ENCODE measurements around the gene PARN. TPM values are rescaled to one million over a fixed set of nuclear protein-coding genes. Genes with fewer than 3 reads are reported as not detected.

PARN gene
- polyA plus RNA-seq, 4 donors: 32.4 to 44.7 (median 40.1) TPM

DNA sequence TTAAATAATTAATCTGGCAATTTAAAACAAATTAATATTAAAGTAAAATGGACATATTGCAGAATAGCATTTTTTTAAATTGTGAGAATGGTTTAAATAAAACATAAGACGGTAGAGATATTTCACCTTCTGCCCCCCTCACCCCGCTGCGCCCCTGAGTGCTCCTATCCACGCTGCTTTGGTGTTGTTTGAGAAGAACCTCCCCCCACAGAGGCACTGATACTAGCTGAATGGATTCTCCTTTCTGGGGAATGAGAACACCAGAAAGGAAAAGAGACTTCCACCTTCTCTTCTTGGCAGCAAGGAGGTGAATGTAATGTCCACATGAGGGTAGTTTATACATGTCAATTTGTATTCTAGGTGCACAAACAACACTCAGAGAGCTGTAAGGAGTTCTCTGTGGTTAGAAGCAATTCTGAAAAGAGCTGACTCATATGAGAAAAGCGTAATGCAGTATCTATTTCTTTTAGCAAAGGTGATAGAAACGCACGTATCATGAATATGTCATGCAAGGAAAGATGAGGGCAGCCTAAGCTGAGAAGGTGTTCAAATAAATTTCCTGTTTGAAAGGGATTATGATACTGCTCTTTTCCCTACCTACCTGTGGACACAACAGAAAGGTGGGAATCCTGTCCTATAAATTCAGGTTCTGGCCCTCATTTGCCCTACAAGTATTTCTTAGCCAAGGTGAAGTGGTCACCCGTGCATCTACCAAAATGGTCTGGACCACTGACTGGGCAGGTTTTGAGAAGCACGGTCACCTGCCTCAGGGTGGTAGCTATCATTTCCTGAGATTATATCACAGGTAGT, 126.9 kb downstream of the PARN start:
- DNase-seq (ENCODE audit: low read depth in 4 of 4, low spot score in 3 of 4): no peak

DNA sequence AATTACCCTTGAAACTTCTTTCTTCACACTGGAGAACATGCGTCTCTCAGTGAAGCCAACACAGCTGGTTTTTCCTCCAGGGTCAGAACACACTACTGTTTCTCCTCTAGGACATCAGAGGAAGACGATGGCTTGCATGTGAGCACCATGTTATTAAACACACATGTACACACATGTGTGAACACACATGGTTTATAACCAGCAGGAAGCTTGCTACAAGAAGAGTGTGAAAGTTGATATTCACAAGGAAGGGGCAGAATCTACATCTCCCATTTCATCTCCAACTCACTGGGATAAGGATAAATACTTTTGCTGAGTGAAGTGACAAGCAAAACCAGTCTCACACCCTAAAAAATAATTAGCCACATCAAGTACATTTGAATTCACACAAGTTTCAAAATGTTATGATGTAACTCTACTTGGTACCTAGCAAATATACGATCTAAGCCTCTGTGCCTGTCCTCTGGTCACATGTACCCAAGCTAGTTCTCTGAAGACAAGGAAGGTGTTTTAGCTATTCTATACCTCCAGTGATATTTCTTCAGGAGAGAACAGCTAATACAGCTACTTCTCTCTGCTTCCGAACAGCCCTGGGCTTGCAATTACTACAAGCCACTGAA, 127.7 kb downstream of the PARN start:
- DNase-seq (ENCODE audit: low read depth in 4 of 4, low spot score in 3 of 4): no peak

DNA sequence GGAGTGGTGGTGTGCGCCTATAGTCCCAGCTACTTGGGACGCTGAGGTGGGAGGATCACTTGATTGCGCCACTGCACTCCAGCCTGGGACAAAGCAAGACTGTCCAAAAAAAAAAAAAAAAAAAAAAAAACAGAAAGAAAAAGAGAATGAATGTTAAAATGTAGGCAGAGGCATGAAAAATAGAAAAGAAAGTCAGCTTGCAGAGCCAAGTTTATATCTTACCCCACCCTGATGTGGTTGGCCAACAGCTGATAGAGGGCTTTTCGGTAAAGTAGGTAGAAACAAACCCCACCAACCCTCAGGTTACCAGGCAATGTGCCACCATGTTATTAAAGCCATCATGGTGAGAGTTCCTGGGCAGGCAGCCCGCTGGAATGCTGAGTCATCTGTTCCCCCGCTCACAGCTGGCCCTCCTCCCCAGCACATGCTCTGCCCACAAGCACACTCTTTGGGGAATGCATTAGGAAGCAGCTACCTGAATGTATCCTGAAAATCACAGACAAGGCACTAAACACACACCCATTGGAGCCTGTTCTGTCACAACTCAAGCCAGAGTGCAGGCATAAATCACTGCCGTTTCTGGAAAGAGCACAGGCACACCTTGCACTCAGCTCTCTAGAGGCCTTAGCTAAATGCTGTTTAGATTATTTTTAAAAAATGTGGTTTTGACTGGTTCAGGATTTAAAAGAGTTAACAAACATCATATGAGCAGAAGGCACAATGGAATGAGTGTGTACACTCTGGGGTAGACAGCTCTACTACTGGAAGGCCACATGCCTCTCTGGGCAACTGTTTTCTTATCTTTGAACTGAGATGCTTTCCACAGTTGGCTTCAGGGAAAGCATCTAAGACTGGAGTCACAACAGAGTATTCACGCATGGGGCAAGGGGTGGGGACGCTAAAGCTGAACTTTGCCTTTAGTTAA, 128.5 kb downstream of the PARN start:
- peak in 2 of 4 donors; percentile 38 to 40 for DNase-seq (ENCODE audit: low read depth in 4 of 4, low spot score in 3 of 4)

DNA sequence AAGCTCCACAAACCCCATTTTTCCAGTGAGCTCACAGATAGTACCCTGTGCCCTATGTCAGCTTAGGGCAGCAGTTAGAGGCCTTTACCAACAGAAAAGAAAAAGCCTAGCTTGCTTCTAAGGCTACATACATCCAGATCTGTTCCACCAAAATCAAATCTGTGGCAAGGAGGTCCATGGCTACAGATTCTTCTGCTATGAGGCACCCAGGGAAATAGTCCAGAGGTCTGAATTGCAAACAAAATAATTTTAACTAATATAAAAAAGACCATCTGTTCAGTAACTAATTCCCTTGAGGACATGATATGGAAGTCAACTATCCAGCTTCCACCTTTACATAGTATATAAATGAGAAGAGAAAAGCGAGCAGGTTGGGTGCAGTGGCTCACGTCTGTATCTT, 129.3 kb downstream of the PARN start:
- DNase-seq (ENCODE audit: low read depth in 4 of 4, low spot score in 3 of 4): no peak

DNA sequence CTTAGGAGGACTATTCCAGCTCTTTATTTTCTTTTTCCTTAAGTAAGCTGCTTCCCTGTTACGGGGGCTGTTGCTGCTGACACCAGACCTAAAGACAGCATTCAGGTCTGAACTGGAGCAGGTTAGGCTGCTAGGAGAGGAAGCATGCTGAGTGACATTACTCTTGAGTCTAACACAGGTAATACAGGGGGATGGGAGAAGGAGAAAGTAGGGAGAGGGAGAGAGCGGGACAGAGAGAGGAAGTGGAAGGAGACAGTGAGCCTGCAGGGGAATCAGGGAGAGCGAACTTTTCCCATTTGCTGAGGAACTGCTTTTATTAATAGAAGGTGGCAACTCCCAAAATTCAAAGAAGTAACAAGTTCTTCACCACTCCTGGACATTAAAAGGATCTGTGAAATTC, 130.9 kb downstream of the PARN start:
- DNase-seq (ENCODE audit: low read depth in 4 of 4, low spot score in 3 of 4): no peak

DNA sequence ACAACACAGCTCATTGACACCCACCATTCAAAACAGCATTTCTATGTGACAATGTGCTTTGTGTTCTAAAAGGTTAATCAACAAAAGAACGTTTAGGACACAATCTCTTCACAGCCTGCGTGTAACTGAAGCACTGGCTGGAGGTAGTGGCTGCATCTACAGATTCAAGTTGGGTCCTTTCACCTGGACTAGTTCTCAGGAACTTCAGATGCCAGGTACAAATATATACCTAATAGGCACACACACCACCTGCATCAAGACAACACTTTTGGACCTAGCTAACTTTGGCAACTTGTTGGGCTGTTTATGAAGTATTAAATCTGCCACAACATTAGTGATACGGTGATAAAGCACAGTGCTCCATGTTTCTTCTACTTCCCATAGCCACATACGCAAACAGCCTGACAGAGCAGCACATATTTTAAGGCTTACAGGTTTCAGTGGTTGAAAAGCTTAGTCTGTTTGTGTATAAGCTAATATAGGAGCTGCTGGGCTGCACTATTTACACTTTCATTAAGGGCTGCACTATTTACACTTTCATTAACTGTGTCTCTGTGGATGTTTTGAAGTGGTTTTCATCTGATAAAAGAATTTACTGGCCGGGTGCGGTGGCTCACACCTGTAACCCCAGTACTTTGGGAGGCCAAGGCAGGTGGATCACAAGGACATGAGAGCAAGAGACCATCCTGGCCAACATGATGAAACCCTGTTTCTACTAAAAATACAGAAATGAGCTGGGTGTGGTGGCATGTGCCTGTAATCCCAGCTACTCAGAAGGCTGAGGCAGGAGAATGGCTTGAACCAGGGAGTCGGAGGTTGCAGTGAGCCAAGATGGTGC, 132.6 kb downstream of the PARN start:
- no peak for DNase-seq (ENCODE audit: low read depth in 4 of 4, low spot score in 3 of 4)

DNA sequence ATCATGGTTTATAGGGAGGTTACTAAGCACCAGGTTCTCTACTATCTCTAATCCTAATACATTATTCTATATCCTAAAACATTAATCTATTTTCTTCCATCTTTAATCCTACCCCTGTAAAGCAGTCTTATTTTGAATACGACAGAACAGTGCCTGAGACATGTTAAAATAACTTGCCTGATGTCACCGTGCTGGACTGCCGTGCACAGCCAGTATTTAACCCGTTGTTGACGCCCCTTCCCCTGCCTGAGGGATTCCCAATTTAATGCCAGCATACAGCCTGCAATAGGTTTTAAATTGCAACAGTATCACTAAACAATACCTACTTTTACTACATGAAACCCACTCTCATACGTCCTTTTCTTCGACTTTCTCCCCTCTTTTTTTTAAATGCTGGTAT, 133.3 kb downstream of the PARN start:
- no peak for DNase-seq (ENCODE audit: low read depth in 4 of 4, low spot score in 3 of 4)

DNA sequence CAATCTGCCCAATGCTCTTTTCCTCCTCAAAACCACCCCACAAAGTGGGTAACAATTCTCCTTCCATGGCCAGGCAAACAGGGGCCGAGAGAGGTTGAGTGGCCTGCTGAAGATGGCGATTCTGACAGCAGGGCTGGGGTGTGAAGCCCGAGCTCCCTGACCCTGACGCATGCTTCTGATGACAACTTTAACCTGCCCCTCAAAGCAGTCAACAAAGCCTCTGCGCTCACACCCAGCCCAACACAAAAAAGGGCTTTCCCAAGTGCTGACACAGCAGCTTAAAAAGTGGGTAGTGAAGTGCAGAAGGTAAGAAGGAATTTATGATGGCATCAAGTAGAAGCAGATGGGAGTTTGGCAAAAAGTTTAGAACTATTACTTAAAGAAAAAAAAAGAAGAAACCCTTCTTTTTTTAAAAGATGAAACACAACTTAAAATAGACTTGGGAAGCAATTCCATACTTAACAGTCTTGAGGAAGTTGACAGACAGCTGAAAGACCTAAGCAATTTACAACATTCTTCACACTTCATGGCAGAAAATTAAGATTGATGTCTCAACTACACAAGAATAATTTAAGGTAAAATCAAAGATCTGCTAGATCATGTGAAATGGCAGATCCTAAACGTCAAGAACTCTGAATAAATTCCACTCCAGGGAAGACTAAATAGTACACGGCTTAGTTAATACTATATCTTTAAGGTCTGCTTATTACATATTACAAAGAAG, 133.9 kb downstream of the PARN start:
- no peak for DNase-seq (ENCODE audit: low read depth in 4 of 4, low spot score in 3 of 4)

DNA sequence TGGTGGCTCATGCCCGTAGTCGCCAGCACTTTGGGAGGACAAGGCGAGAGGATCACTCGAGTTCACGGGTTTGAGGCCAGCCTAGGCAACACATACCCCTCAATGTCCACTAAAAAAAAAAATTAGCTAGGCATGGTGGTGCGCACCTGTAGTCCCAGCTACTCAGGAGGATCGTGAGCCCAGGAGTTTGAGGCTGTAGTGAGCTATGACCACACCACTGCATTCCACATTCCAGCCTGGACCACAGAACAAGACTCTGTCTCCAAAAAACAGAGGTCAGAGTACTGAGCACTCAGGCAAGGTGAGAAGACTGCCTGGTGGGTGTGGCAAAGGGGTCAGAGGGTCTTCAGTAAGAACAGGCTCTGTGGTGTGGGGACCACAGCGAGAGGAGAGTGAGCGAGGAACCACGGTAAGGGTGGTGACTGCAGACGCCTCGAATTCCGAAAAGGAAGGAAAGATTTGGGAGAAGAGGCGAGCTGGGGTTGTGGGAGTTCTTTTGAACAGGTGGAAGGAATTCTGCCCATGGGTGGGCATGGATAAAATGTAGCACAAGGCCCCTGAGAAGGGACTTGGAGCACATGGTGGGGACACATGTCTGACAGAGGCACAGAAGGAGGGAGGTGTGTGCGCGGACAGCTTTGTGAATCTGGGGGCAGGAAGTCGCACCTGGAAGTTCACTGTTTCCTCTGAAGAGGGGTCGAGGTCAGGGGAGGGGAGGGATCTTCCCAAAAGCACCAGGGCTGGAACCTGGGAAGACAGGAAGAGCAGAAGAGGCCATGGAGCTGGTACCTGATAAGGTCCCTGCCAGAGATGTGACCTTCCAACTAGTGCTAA, 134.6 kb downstream of the PARN start:
- DNase-seq (ENCODE audit: low read depth in 4 of 4, low spot score in 3 of 4): no peak

DNA sequence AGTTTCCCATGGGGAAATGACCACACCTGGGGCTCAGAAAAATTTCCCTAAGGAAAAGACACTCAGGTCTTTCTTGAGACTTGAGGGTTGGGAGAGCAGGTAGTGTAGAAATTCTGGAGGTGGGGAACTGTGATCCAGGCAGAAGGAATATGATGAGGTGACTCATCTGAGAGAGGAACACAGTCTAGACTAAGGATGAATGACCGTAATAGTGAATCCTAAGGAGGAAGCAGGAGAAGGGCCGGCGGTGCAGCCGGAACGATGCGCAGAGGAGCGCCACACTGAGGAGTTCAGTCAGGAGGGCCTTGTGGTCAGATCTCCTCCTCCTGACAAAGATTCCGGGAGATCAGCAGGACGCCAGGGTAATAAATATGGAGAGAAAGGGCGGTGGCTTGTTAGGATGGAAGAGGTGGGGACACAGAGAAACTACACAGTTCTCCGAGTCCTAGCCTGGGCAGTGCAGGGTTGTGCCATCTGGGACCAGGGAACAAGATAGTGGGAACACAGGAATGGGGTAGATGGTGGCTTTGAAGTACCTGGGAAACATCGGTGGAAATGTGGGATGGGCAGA, 135.6 kb downstream of the PARN start:
- no peak for DNase-seq (ENCODE audit: low read depth in 4 of 4, low spot score in 3 of 4)

DNA sequence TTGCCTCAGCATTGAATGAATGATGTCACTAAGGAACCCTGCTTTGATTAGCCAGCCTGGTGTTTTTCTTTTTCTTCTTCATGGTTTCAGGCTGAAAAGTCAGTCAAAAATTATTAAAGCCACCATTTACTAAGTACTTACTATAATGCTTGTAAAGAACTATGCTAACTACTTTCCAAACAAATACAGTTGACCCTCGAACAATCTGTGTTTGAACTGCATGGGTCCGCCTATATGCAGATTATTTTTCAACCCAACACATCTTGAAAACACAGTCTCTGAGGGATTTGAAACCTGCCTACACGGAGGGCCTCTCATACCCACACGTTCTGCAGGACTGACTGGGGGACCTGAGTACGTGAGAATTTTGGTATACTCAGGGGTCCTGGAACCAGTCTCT, 136.3 kb downstream of the PARN start:
- no peak for DNase-seq (ENCODE audit: low read depth in 4 of 4, low spot score in 3 of 4)

DNA sequence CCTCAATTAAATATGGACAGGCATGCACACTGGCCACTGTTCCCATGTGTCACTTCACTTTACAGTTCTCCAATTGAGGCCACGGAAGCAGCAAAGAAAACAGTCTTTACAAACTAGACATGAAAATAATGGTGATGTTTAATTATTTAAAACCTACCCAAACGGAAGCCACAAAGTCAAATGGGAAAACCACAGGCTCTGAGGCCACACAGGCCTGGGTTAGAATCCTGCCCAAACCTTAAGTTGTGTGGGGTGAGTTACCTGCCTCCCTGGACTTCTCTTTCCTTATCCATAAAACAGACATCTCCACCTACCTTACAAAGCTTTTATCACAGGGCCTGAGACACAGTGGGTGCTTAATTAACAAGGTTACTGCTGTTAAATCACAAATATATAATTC, 137.4 kb downstream of the PARN start:
- DNase-seq (ENCODE audit: low read depth in 4 of 4, low spot score in 3 of 4): no peak

DNA sequence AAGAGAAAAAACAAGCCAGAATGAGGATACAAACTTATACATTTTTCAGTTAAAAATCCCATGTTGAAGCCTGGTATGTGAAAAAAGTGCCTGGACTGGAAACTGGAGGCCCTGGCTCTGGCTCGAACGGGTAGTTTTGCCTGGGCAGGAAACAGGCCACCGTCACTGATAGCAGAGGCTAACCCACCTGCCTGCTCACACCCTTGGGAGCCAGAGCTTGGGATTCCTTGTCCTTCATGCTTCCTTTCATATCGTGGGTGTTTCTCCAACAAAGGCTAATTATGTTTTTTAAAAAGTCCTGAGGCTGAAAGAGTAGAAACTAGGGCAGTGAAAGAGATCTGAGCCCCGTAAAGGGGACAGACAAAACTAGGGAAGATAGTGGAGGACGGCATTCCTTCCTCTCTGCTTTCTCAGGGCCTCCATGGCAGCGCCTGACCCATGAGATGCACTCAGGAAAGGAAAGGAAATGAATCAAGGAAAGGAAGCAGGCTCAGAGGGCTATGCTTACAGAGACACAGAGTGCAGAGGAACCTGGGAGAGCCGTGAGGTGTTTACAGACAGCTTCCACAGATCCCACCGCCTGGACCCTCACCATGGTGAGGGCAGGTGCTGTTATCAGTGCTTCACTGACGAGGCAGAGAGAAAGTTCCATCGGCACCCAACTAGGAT, 138.1 kb downstream of the PARN start:
- no peak for DNase-seq (ENCODE audit: low read depth in 4 of 4, low spot score in 3 of 4)

DNA sequence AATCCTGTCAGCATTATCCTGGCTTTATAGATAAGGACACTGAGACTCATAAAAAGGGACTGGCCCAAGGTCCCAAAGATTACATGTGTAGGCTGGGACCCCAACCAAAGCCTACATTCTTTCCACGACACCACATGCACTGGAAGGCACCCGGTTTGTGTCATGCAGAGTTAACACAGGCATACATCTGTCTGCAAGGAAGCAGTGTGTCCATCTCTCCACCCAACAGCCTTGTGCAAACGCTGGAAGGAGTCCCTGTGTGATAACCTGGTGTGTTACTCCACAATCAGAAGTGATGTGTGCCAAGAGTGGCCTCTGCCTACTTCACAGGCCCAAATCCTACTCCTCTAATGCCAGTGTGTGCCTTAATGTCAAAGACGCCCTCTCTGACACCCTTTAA, 139.8 kb downstream of the PARN start:
- no peak for DNase-seq (ENCODE audit: low read depth in 4 of 4, low spot score in 3 of 4)

DNA sequence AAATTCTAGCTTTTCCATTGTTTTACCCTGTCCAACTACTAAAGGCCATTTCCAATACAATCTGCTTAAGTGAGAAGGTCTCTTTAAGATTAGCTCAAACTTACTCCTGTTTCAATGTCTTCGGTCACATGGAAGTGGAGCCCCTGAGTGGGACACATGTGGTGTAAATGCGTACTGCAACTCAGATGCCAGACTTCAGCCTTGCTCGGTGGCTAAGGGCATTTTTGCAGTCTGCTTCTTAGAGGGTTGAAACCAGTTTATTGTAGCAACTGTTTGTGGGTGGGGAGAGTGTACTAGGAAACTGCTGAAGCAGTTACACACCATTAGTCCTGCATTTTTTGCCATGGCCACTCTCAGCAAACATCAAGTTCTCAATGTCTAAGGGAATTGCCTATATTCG, 140.6 kb downstream of the PARN start:
- DNase-seq (ENCODE audit: low read depth in 4 of 4, low spot score in 3 of 4): peak; percentile 39 to 54 (median 48)

DNA sequence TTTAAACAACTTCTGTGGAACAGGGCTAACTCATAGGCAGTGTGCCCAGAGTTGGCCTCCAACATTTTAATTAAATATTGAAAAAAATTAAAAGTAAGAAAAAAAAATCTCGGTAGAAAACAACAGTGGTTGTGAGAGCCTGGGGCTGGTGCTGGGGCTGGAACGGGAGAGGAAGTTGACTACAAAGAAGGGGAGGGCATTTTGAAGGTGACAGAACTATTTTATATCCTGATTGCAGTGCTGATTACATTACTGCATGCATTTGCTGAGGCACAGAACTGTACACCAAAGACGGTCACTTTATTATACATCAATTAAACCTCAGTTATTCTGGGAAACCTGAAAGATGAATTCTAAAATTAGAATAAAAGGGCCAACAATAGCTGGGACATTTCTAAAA, 142.5 kb downstream of the PARN start:
- no peak for DNase-seq (ENCODE audit: low read depth in 4 of 4, low spot score in 3 of 4)

DNA sequence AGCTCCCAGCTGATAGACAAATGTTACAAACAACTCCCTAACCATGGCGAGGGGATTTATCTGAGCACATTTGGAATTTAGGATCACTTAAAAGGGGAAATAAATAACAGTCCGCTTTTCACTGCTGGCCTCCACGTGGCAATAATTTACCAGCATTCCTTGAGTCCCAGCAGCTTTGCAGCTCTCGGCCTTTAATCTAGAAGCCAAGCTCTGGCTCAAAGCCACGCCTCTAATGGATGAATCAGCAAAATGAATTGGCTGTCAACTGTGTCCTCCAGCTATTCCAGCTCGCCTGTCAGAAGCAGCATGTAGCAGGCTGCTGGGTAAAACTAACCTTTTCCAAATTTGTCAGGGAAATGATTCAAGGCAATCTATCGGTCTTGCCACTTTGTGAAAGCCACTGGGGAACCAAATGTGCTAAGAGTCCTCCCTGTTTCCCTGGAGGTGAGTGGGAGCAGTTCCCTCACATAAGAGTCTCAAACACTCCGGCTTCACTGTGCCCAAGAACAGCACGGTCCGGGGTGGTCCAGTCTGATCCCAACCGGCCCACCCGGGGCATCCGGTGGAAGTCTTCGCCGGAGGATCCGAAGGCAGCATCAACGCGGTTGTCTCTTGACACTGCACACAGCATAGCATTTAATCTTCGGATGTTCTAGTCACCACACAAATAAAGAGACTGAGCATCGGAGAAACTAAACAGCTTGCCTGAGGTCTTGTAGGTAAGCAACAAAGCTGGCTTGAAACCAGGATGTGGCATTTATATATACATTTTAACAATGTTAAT, 143.3 kb downstream of the PARN start:
- peak; percentile 67 to 88 (median 80) for DNase-seq (ENCODE audit: low read depth in 4 of 4, low spot score in 3 of 4)

Data from right renal pelvis (tissue), 4 donors.